PC-3 (cell line): Measurements from ENCODE around the gene PRSS8. TPM values are rescaled to one million over a fixed set of nuclear protein-coding genes. Genes with fewer than 3 reads are reported as not detected.

Experiments used
- ATAC-seq: fragments of 200-7000 bp; cut with Tn5 transposase; 2 replicates; pipeline ENCODE4 v1.9.1; 2020; ENCODE audit warnings: mild to moderate bottlenecking, moderate library complexity
- BruUV-seq: library from RNA; stranded (reverse); fragments of 400-500 nt; replicated peaks from 2 replicates; lab custom pipeline; 2021; lab: Mats Ljungman, UMichigan
- CTCF ChIA-PET: fragments of 300-600 bp; sonication (Branson Sonifier 250); formaldehyde crosslinking; loops from one replicate; lab custom pipeline; 2022; ENCODE audit warnings: antibody characterized with exemption; lab: Charles Lee
- POLR2A ChIA-PET: fragments of 300-600 bp; sonication (Branson Sonifier 250); formaldehyde crosslinking; loops from one replicate; lab custom pipeline; 2022; ENCODE audit warnings: antibody characterized with exemption; ENCODE audit not compliant: unreplicated experiment; lab: Charles Lee
- DNase-seq: peaks from one replicate; pipeline ENCODE4 v3.0.0-alpha.2; 2015
- H2AFZ ChIP-seq: fragments of 300-600 bp; sonication (generic); 2 replicates; pipeline ENCODE4 v1.6.0; 2016; ENCODE audit warnings: antibody characterized with exemption, low read length
- H3F3A ChIP-seq: fragments of 300-600 bp; sonication (generic); one replicate; pipeline ENCODE4 v1.6.0; 2017; ENCODE audit warnings: antibody characterized with exemption, low read length, control low read depth, mild to moderate bottlenecking; ENCODE audit not compliant: unreplicated experiment
- H3K27ac ChIP-seq: fragments of 300-600 bp; sonication (generic); 2 replicates; pipeline ENCODE4 v1.5.1; 2016; ENCODE audit warnings: mild to moderate bottlenecking, low read length
- H3K27me3 ChIP-seq: fragments of 300-600 bp; sonication (generic); 2 replicates; pipeline ENCODE4 v1.6.1; 2016; ENCODE audit warnings: low read length, mixed read lengths
- H3K36me3 ChIP-seq: fragments of 300-600 bp; sonication (generic); 2 replicates; pipeline ENCODE4 v1.6.1; 2016; ENCODE audit warnings: low read depth, mixed run types, low read length, mixed read lengths
- H3K4me1 ChIP-seq: fragments of 300-600 bp; sonication (generic); 2 replicates; pipeline ENCODE4 v1.5.1; 2016; ENCODE audit warnings: low read length; ENCODE audit not compliant: insufficient read depth
- H3K4me2 ChIP-seq: fragments of 300-600 bp; sonication (generic); 2 replicates; pipeline ENCODE4 v1.6.0; 2016; ENCODE audit warnings: low read length
- H3K4me3 ChIP-seq: fragments of 300-600 bp; sonication (generic); 2 replicates; pipeline ENCODE4 v1.5.1; 2016; ENCODE audit warnings: mild to moderate bottlenecking, low read length, mixed read lengths
- H3K79me2 ChIP-seq: fragments of 300-600 bp; sonication (generic); 2 replicates; pipeline ENCODE4 v1.6.1; 2017; ENCODE audit warnings: low read length, mixed read lengths
- H3K9ac ChIP-seq: fragments of 300-600 bp; sonication (generic); 2 replicates; pipeline ENCODE4 v1.6.0; 2016; ENCODE audit warnings: mild to moderate bottlenecking, low read length
- H3K9me2 ChIP-seq: fragments of 300-600 bp; sonication (generic); replicated peaks from 2 replicates; pipeline ENCODE4 v1.6.1; 2016; ENCODE audit warnings: mixed run types, low read length, mixed read lengths
- H3K9me3 ChIP-seq: fragments of 300-600 bp; sonication (generic); 2 replicates; pipeline ENCODE4 v1.6.1; 2016; ENCODE audit warnings: low read length, mixed read lengths
- H4K20me1 ChIP-seq: fragments of 300-600 bp; sonication (generic); 2 replicates; pipeline ENCODE4 v1.6.1; 2016; ENCODE audit warnings: low read length, mixed read lengths
- CTCF ChIP-seq: fragments of 300-600 bp; sonication (generic); conservative IDR thresholded peaks from 2 replicates; pipeline ENCODE4 v1.5.1; 2017; ENCODE audit warnings: antibody characterized with exemption, low read depth, mild to moderate bottlenecking, low read length
- EZH2 ChIP-seq: fragments of 300-600 bp; sonication (generic); IDR thresholded peaks from one replicate; pipeline ENCODE4 v1.6.1; 2017; ENCODE audit warnings: antibody characterized with exemption, mild to moderate bottlenecking, low read length; ENCODE audit not compliant: unreplicated experiment
- EZH2phosphoT487 ChIP-seq: fragments of 300-600 bp; sonication (generic); IDR thresholded peaks from 2 replicates; pipeline ENCODE4 v1.6.1; 2018; ENCODE audit warnings: mild to moderate bottlenecking, antibody characterized with exemption, low read length, borderline replicate concordance
- intact Hi-C: fragments of 100-400 bp; cut with micrococcal nuclease; formaldehyde crosslinking; loops from 2 replicates; pipeline ENCODE4 v1.9.0; 2023
- total RNA-seq: library from RNA; depleted of rRNA; stranded (reverse); fragments of >200 nt; gene quantifications from 2 replicates; pipeline ENCODE4 v1.2.3, GENCODE V29; 2014

The PRSS8 gene
- total RNA-seq, 1 experiment from 2014 or later = 23.4 TPM

GRCh38 chr16:31086629-31086906 is 49.0 kb downstream of the PRSS8 start:
- intact Hi-C loops = no loop called here
- Histone ChIP-seq H2AFZ (no peak overlapping the region), H3K36me3 (peaks cover 3% of the 10 kb centered on the region; the same call in 1 of the 2 replicates), H3K27ac (no peak overlapping the region), H3F3A (no peaks in the 10 kb centered on the region), H3K27me3 (no peaks in the 10 kb centered on the region), H3K9me2 (no peaks in the 10 kb centered on the region), H3K79me2 (no peaks in the 10 kb centered on the region; the same call in 1 of the 2 replicates), H3K9me3 (no peaks in the 10 kb centered on the region), H4K20me1 (no peaks in the 10 kb centered on the region), H3K9ac (no peak overlapping the region), H3K4me1 (no peaks in the 10 kb centered on the region), H3K4me3 (no peak overlapping the region), H3K4me2 (no peak overlapping the region)
- BruUV-seq = no TSS peak
- ChIA-PET CTCF (no interaction called here), POLR2A (no interaction called here)
- TF ChIP-seq EZH2 (no peak), EZH2phosphoT487 (no peak), CTCF (no peak)
- ATAC-seq (no peak), DNase-seq (no peak)

GRCh38 chr16:31085873-31086628 is 49.5 kb downstream of the PRSS8 start:
- Histone ChIP-seq H3K9ac (no peak overlapping the region), H3K79me2 (no peaks in the 10 kb centered on the region; the same call in 1 of the 2 replicates), H2AFZ (no peak overlapping the region), H3K4me2 (no peak overlapping the region), H3K27me3 (no peaks in the 10 kb centered on the region), H3K4me1 (no peaks in the 10 kb centered on the region), H4K20me1 (no peaks in the 10 kb centered on the region), H3K36me3 (no peaks in the 10 kb centered on the region; the same call in 1 of the 2 replicates), H3K9me3 (no peaks in the 10 kb centered on the region), H3K9me2 (no peaks in the 10 kb centered on the region), H3K27ac (no peak overlapping the region), H3K4me3 (no peak overlapping the region), H3F3A (no peaks in the 10 kb centered on the region)
- POLR2A ChIA-PET = no interaction called here
- no TSS peak for BruUV-seq
- intact Hi-C loops = no loop called here
- ATAC-seq (no peak), DNase-seq (no peak)
- CTCF ChIA-PET = interaction anchor here (0.6 kb wide), 1 partner anchor 157 kb away, joined by 3 read pairs; no protein-coding TSS in a partner anchor
- TF ChIP-seq CTCF (no peak), EZH2 (no peak), EZH2phosphoT487 (no peak)

- no peaks in the 10 kb centered on the region for H3K9me2 ChIP-seq
- H3K27me3 ChIP-seq = no peaks in the 10 kb centered on the region
- no peak for DNase-seq
- H3F3A ChIP-seq = no peaks in the 10 kb centered on the region
- no peaks in the 10 kb centered on the region for H4K20me1 ChIP-seq
- no peaks in the 10 kb centered on the region for H3K79me2 ChIP-seq
- no peak overlapping the region for H3K4me3 ChIP-seq
- CTCF ChIA-PET = no interaction called here
- H3K4me1 ChIP-seq = no peaks in the 10 kb centered on the region
- H3K9me3 ChIP-seq = no peaks in the 10 kb centered on the region
- TF ChIP-seq CTCF = no peak
- no peak for TF ChIP-seq EZH2phosphoT487
- no peak for TF ChIP-seq EZH2
- H3K36me3 ChIP-seq = no peaks in the 10 kb centered on the region
- ATAC-seq = no peak
- no peak overlapping the region for H3K9ac ChIP-seq
- POLR2A ChIA-PET = no interaction called here
- intact Hi-C loops = no loop called here
- H3K27ac ChIP-seq = no peak overlapping the region
- no peak overlapping the region for H2AFZ ChIP-seq
- H3K4me2 ChIP-seq = no peak overlapping the region
- no TSS peak for BruUV-seq
Observed at GRCh38 chr16:31085411-31085810, 50.1 kb downstream of the PRSS8 start.
